ENCODE results near the gene HEATR3.

HEATR3 gene

DNA sequence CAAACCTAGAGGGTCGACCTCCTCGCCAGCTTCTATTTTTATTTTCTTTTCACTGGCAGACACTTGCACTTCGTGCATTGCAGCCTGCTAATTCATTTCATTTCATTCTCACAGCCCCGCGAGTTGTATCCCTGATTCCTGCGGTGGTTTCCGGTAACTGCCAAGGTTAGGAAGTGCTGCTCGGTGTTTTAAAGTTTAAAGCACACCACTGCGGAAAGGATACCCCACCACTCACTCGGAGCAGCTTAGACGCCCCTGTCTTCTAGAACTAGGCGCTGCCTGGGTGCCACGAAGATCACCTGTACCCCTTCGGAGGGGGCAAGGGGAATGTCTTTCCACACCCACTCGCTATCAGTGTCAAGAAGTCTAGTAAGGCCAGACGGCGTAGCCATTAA, 40.2 kb upstream of the HEATR3 start:
- DNase-seq (ENCODE audit: low read depth): peak; percentile 32
- peak overlapping the region; percentile 95 for H3K4me3 ChIP-seq (ENCODE audit: low read depth, low read length)
- TF ChIP-seq, protein P1, sequence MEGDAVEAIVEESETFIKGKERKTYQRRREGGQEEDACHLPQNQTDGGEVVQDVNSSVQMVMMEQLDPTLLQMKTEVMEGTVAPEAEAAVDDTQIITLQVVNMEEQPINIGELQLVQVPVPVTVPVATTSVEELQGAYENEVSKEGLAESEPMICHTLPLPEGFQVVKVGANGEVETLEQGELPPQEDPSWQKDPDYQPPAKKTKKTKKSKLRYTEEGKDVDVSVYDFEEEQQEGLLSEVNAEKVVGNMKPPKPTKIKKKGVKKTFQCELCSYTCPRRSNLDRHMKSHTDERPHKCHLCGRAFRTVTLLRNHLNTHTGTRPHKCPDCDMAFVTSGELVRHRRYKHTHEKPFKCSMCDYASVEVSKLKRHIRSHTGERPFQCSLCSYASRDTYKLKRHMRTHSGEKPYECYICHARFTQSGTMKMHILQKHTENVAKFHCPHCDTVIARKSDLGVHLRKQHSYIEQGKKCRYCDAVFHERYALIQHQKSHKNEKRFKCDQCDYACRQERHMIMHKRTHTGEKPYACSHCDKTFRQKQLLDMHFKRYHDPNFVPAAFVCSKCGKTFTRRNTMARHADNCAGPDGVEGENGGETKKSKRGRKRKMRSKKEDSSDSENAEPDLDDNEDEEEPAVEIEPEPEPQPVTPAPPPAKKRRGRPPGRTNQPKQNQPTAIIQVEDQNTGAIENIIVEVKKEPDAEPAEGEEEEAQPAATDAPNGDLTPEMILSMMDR (conservative IDR thresholded peaks at IDR 0.05; ENCODE audit: low read depth, low read length): no peak

DNA sequence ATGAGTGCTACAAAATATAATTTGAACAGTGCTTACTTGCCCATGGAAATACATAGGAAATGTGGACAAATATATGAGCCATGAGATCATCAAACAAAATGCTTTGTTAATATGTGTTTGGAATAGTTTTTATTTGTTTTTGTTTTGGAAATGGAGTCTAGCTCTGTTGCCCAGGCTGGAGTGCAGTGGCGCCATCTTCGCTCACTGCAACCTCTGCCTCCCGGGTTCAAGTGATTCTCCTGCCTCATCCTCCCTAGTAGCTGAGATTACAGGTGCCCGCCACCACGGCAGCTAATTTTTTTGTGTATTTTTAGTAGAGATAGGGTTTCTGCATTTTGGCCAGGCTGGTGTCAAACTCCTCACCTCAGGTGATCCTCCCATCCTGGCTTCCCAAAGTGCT, 37.9 kb upstream of the HEATR3 start:
- DNase-seq (ENCODE audit: low read depth): no peak
- TF ChIP-seq, protein P1 (conservative IDR thresholded peaks at IDR 0.05; ENCODE audit: low read depth, low read length): no peak
- no peak overlapping the region for H3K4me3 ChIP-seq (ENCODE audit: low read depth, low read length)

DNA sequence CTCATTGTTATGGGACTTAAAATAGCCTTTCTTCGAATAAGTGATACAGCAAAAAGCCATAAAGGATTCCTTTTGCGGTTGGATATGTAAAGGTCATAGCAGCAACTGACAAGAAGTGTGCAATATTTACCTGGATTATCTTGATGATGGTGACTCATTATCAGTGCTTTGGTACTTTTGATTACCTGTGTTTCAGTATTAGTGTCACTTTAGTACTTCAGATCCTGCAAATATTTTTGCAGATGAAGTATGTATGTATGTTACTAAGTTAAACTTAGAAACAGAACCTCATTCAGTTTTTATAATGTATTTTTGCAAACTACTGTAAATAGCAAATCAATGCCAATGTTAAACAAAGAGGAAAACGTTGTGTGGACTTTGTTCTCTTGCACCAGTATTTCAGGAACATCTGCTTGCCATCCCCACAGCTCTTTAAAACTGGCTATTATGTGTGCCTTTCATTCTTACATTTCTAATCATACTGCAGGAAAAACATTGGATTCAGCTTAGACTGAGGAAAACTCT, 30.2 kb upstream of the HEATR3 start:
- DNase-seq (ENCODE audit: low read depth): no peak
- H3K4me3 ChIP-seq (ENCODE audit: low read depth, low read length): no peak overlapping the region
- TF ChIP-seq, protein P1 (conservative IDR thresholded peaks at IDR 0.05; ENCODE audit: low read depth, low read length): no peak

DNA sequence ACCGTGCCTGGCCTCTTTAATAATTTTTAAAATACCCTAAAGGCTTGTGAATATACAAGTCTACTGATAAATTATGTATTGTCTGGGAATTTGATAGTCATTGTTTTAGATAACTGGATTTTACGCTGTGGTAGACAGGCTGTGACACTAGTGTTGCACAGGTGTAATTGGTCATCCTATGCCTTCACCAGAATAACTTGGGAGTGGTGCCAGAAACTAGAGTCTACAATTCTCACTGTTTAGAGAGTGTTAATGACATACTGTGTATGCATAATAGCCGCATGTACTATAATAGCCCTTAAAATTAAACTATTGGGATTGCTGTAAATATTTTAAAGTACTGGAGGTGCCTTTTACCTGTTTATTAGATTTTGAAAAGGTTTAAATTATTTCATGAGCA, 29.3 kb upstream of the HEATR3 start:
- no peak for DNase-seq (ENCODE audit: low read depth)
- TF ChIP-seq, protein P1 (conservative IDR thresholded peaks at IDR 0.05; ENCODE audit: low read depth, low read length): no peak
- H3K4me3 ChIP-seq (ENCODE audit: low read depth, low read length): no peak overlapping the region

DNA sequence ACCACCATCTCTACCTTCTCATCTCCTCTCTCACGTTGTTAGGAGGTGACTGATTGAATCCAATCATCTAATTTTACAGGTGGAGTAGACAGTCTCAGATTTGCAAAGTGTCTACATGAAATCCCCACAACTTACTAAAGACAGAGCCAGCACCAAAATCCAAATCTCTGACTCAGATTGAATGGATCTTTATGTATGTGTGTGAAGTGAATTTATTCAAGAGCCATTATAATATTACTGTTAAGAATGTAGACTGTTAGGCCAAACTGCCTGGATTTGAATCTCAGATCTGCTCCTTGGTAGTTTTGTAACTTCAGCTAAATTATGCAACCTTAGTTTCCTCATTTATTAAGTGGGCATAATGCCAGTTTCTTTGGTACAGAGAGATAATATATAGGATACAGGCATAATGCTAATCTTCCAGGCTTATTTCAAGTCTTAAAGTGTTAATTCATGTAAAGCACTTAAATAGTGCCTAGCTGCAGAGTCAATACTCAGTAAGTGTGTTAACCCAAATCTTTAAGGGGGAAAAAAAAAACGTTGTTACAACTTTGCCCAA, 28.0 kb upstream of the HEATR3 start:
- H3K4me3 ChIP-seq (ENCODE audit: low read depth, low read length): no peak overlapping the region
- TF ChIP-seq, protein P1 (conservative IDR thresholded peaks at IDR 0.05; ENCODE audit: low read depth, low read length): no peak
- DNase-seq (ENCODE audit: low read depth): peak; percentile 39

DNA sequence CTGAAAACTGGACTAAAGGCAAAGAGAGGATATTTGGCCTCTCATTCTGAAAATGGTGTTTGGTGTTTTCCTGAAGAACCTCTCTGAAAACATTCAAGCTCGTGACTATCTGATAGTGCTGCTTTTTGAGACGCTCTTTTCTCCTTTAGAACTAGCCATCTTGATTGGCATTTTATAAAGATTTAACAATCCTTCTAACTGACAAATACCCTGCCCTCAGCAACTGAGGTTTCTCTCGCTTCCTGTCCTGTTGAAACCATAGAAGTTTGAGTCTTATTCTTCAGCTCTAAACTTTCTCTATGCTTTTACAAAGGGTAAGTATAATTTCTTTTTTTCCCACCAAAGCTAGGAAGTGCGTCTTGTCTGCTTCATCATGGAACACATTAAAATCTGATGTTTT, 27.5 kb upstream of the HEATR3 start:
- DNase-seq (ENCODE audit: low read depth): no peak
- TF ChIP-seq, protein P1 (conservative IDR thresholded peaks at IDR 0.05; ENCODE audit: low read depth, low read length): no peak
- no peak overlapping the region for H3K4me3 ChIP-seq (ENCODE audit: low read depth, low read length)

All from choroid plexus epithelial cell (primary cell).